GM10266 (cell line): Measurements from ENCODE around the gene ZBTB7B.
A peak's percentile ranks its signal among the peaks of the same experiment; 100 is the strongest.
"Not testable (repeated sequence)": the region's sequence is repeated elsewhere in the genome, so short reads cannot be mapped to it uniquely, and the experiment has no call there.

ENCODE experiments used
- DNase-seq: peaks from one replicate; pipeline ENCODE4 v3.0.0; 2012; ENCODE audit errors: extremely low spot score
- TF ChIP-seq, protein P1 (sequence below): IDR thresholded peaks from 2 replicates; pipeline ENCODE4 v1.5.1; 2012; ENCODE audit warnings: mild to moderate bottlenecking, low read depth; ENCODE audit not compliant: control insufficient read depth, insufficient read depth; ENCODE audit errors: missing control alignments

ZBTB7B gene

DNA sequence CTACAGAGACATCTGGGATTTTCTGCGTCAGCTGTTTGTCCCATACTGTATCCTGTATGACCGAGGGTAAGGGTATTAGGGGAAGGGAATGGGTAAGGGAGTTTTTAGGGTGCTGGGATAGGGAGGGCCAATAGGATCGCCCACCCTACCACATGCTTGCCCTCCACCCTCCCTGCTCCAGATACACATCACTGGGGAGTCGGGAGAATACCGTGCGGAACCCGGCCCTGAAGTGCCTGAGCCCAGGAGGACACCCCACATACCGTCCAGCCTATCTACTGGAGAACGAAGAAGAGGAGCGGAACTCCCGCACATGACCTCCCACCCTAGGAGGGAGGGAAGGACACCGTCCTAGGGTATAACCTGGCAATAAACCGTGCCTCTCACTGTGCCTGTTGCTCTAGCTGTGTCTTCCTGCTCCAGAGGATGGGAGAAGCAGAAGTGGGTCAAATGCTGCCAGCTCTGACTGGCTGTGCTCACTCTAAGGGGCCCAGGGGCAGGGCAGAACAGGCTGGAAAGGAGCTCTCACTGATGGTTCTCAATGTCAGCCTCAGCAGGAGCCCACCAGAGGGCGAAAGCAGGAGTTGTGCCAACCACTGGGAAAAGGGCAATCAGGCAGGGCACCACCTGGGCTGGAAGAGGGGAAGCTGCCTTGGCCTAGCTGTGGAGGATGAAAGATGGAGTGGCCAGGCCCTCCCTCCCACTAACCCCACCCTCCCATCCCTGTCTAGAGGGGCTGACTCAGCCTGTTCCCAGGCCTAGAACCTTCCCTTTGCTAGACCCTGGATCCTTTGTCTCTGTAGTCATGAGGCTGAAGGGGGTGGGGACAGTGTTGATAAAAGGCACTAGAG, 9.7 kb upstream of the ZBTB7B start:
- DNase-seq, result no peak
- TF ChIP-seq, protein P1, sequence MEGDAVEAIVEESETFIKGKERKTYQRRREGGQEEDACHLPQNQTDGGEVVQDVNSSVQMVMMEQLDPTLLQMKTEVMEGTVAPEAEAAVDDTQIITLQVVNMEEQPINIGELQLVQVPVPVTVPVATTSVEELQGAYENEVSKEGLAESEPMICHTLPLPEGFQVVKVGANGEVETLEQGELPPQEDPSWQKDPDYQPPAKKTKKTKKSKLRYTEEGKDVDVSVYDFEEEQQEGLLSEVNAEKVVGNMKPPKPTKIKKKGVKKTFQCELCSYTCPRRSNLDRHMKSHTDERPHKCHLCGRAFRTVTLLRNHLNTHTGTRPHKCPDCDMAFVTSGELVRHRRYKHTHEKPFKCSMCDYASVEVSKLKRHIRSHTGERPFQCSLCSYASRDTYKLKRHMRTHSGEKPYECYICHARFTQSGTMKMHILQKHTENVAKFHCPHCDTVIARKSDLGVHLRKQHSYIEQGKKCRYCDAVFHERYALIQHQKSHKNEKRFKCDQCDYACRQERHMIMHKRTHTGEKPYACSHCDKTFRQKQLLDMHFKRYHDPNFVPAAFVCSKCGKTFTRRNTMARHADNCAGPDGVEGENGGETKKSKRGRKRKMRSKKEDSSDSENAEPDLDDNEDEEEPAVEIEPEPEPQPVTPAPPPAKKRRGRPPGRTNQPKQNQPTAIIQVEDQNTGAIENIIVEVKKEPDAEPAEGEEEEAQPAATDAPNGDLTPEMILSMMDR, result no peak

- TF ChIP-seq, protein P1, result no peak
- no peak for DNase-seq
Measured at GRCh38 chr1:154993572-154994268, 8.9 kb upstream of the ZBTB7B start, which contains the start of gene LENEP. Gene LENEP (plus strand): TSS chr1:154993586. CDS start chr1:154993608, 22 bp downstream.

GRCh38 chr1:154994269-154994587, 8.4 kb upstream of the ZBTB7B start:
- TF ChIP-seq, protein P1, result no peak
- no peak for DNase-seq

DNA sequence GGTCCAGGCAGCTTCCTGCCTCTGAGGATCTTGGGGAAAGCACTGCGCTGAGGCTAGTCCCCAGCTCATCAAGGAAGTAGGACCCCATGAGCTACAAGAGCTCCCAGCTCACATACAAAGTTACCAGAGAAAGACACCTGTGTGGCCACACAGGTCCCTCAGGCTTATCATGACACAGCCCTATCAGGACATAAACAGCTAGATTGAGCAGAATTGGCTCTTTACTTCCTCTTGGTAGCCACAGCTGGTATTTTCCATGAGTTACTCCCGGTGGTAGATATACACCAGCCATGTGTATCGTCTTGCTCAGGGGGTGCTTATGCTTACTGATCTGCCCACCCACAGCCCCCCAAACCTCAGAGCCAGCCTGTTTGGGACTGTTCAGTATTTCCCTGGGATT, 8.0 kb upstream of the ZBTB7B start:
- DNase-seq, result no peak
- TF ChIP-seq, protein P1, result no peak

DNA sequence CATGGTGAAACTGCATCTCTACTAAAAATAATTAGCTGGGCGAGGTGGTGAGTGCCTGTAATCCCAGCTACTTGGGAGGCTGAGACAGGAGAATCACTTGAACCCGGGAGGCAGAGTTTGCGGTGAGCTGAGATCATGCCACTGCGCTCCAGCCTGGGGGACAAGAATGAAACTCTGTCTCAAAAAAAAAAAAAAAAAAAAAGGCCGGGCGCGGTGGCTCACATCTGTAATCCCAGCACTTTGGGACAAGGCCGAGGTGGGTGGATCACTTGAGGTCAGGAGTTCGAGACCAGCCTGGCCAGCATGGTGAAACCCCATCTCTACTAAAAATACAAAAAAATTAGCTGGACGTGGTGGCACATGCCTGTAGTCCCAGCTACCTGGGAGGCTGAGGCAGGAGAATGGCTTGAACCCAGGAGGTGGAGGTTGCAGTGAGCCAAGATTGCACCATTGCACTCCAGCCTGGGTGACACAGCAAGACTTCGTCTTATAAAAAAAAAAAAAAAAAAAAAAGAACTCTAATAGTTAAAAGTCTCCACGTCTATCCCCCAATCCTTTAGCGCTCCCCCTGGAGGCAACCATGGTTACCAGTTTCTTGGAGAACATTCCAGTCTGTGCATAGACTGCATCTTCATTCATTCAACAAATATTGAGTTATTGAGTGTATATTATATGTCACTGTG, 7.2 kb upstream of the ZBTB7B start:
- not testable (repeated sequence) for DNase-seq

GRCh38 chr1:154996966-154997701, 5.5 kb upstream of the ZBTB7B start:
- no peak for DNase-seq
- TF ChIP-seq, protein P1, result no peak

DNA sequence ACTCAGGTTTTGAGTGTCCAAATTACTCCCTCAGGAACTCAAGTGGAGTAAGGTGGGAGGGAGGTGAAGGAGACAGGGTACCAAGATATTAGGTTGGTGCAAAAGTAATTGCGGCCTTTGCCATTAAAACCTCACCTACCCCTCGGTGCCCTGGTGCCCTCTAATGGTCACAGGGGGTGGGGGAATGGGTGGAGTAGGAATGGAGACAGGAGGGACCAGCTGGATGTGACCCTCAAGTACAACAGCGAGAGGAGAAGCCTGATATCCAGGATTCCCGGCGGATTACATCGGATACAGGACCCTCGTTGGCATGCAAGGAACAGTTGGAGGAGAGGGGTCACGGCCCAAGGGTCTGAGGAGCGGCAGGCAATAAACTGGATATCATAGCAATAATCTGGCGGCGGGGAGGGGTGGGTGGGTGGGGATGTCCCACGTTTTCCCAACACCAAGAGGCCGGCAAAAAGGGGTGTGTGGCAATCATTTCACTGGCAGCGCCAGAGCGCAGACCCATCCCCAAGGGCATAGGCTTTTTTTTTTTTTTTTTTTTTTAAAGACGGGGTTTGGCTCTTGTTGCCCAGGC, 4.3 kb upstream of the ZBTB7B start:
- TF ChIP-seq, protein P1, result peak; percentile 26
- DNase-seq, result no peak
